NK-92 treated with Interleukin-12 subunit alpha and Interleukin-12 subunit beta, amount 100 ng/mL, for 24 hours (cell line): Measurements from ENCODE around the gene VCX2.
"Not testable (repeated sequence)": the region's sequence is repeated elsewhere in the genome, so short reads cannot be mapped to it uniquely, and the experiment has no call there.

Source experiments
- DNase-seq: peaks from one replicate; lab custom pipeline; 2025; lab: John Stamatoyannopoulos, UW

Gene VCX2

DNA sequence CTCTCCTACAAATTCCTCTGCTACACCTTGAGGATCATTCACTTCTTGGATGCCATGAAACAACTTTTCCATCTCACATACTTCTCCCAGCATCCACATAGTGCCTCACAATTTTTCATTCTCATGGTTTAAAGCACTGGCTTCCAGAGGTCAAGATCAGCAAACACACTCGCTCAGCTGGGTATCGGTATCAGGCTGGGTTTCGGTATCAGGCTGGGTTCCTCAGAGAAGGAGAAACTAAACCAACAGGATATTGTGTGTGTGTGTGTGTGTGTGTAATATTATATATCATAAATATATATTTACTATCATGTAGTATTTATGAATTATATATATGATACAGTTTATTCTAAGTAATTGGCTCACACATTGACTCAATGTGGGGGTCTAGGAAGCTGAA lies at the start of gene VCX2:
VCX2 (minus strand) TSS at position 99 of the 400 bp plus-strand sequence. CDS start 624 bp downstream, outside the sequence.
- not testable (repeated sequence) for DNase-seq

- no peak for DNase-seq
Observed at GRCh38 chrX:8204943-8205342, 33.9 kb upstream of the VCX2 start.

DNA sequence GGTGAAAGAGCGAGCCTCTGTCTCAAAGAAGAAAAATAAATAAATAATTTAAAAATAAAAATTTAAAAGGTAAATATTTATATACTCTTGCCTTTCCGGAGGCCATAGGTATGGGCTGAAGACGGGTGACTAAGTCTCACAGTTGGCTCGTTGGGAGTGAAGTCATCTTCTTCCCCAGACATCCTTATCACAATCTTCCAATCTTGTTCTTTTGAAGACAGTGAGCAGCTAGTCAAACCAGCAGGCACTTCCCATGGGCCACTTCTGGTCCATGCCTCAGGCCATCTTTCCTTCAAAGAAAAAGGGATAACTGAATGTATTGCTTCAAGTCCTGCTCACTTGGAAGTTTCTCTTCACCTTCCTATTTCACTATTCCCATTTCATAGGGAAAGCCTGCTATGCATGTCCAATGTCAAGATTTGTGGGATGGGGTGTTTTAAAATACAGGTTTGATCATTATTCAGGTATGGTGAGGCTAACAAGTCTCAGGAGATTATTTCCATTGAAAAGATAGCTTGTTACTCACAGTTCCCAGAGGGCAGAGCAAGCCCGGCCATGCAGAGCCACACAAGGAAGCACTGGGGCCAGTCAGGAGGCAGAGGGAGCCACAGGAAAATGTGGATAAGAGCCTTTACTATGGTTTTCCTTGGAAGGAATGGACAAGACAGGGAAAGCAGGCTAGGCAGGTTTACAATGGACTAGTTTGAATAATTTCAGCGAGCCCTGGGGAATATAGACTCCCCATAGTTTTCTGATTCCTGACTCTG lies 33.3 kb upstream of the VCX2 start:
- no peak for DNase-seq

DNA sequence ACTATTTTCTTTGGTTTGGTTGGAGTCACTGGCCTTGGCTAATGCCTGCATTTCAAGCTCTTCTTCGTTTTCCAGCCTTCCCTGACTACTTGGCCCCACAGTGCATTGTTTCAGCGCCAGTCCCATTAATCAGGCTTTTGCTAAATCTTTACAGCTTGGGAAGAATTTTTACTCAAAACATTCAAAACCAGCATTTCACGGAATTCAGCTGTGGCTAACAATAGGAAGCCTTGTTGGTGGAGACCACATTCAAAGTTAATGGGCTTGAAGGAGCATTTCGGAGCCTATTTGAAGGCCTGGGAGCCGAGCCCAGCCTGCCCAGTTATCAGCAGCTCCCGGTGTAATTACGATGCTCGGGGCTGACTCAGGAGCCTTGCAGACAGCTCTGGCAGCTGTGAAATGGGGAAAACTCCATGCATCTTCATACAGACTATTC lies 30.8 kb upstream of the VCX2 start:
- DNase-seq = no peak

DNA sequence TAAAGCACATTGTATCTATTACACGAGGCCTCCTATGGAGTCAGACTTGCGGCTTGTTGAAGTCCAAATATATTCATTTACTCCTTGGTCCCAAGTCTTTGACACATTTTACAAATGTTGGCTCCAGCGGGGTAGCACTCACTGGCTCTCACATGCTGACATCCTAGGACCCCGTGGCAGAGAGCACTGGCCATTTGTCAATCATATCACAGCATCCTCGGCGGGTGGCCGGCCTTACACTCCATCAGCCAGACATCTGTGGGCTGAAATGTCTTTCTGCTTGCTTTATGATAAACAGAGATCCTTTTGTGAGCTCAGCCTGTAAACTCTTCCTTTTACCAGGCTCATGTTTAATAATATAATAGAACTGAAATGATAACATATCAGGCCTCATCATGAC lies 25.7 kb upstream of the VCX2 start:
- DNase-seq = no peak

DNA sequence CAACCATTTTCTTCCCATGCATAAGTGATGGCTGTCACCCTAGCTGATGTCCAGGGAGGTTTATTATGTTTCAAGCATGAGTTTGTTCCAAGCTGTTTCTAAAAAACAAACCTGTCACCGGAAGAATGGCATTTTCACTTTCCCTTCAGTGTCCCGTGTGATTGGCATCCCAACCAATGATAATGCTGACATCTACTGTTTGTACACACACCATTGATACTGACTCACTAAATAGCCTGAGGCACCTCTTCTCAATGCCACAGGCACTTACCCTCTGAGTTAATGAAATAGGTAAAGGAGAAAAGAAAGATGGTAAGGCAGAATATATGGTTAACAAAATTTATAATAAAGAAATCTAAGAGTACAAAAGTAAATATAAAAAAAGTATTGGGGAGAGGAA lies 23.1 kb upstream of the VCX2 start:
- no peak for DNase-seq

GRCh38 chrX:8192276-8192675 lies 21.2 kb upstream of the VCX2 start:
- DNase-seq = no peak

DNA sequence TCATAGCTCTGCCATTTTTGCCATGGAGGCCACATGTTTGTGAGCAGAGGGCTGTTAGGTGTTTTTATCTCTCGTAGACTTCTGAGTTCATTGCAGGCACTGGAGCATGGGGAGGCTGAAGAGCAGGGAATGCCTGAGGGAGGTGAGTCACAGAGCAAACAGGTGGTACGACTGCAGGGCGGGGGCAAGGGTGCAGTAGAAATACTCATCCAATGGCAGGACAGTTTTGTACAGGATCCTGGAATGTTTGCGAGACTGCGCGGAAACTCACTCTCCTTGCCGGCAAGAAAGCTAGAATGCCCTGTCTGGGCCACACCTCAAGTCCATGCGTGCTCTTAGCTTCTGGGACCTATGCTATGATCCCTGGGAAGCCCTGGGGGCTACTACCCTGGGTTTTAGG lies 20.0 kb upstream of the VCX2 start:
- DNase-seq = no peak

DNA sequence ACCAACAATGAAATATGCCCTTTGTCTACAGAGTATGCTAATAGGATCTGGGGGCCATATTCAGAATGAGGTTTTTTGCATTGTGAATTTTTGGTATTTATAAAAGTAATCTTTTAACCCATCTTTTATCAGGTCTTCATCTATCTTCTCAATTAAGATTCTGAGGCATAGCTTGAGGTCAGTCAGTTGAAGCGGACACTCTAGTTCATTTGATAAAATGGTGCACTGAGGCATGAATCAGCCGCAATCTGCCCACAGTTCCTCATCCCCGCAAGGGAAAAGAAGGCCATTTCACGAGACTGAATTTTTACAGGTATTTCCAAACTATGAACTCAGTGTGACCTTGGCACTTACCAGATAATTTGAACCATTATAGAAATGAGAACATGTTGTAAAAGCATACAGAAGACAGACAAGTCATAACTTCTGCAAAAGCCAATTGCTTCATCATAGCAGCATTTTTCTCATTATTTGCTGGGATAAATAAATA lies 19.3 kb upstream of the VCX2 start:
- no peak for DNase-seq

DNA sequence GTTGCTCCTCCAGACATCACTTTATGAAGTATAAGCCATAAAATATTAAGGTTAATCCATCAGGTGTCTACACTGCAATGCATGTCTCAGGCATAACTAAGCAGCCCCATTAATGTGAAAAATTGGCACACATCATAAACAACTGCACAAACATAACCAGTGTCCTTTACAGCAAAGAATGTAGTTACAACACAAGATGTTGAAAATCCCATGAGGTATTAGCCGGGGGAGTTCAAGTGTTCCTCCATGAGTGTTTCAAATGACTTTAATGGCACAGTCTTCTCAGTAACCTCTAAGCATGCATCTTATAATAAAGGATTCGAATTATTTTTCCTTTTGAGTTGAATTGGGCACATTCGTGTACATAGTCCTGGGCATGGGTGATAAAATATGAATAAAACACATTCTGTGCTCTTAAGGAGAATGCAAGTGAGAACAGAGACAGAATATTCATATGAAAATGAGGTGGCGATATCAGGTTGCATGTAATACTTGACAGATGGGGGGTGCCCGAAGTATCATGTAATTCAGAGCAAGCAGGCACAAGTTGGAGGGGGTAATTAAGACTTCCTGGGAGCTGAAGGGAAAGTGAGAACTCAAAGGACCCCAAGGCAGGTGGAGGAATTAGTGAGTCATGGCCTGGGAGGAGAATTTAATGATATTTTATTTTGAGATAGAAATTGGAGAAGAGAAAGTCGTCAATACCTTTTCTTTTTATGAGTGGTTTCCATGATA lies 18.2 kb upstream of the VCX2 start:
- no peak for DNase-seq

DNA sequence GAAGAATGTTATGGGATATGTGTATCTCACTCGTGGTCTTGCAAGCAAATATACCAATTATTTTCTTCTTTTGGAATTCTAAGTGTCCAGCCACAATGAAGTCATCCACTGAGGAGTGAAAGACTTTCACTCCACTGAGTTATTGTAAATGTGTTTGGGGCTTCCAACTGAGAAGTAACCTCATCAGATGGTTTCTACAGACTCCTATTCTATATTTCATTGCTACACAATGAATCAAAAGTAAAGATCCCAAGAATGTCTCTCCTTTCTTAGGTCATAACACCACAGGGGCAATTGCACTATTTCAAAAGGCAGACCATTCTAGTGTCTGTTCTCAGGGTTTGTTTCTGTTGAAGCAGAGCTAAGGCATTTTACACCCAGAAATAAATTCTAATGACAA lies 12.3 kb upstream of the VCX2 start:
- no peak for DNase-seq

DNA sequence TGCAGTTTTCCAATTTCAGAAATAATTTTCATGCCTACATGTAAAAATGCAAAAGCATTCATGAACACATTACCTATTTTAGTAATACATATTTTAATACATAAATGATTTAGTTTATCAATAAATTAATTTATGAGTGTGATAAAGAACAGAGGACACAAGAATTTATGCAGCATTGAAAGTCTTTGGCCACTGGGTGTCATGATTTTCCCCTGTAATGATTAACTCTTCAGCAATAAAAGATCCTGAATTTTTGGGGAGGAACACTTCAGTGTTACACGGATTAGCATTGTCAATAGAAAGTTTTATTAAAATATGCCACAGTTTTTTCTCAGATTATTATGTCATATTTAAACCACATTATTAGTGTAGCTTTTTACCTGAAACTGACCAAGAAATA lies 8.6 kb upstream of the VCX2 start:
- DNase-seq = no peak

DNA sequence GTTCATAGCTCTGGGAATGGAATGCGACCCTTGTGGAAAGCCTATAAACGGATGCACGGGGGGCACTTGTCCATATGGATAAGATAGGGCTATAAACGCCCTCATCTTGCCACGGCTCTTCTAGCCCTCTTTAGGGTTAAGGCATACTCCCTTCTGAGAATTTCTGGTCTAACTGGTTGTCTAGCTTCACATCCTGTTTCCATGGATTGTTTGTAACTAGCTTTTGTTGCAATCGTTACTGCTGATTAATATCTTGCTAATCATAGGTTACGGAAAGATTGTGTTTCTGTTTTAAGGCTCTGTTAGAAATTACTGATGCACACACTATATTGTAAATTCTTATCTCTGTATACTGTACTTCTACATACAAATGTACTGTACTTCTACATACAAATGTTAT lies 17.1 kb downstream of the VCX2 start:
- DNase-seq = not testable (repeated sequence)

DNA sequence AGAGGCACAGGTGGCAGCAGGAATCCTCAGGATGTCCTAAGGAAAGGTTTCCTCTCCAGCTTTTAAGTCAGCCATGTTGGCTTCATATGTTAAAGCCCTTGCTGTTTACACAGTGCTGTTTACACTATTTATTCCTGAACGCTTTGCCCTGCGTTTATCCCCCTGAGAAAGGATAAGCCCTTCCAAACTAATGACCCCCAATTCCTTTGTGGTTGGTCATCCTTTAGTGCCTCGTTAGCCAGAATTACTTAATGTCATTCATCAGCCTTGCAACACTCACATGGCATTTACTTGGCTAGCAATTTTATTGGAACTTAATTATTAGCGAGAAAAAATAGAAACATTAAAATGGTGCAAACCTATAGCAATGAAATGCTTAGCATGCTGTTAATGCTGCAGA lies 23.8 kb downstream of the VCX2 start:
- DNase-seq = no peak

DNA sequence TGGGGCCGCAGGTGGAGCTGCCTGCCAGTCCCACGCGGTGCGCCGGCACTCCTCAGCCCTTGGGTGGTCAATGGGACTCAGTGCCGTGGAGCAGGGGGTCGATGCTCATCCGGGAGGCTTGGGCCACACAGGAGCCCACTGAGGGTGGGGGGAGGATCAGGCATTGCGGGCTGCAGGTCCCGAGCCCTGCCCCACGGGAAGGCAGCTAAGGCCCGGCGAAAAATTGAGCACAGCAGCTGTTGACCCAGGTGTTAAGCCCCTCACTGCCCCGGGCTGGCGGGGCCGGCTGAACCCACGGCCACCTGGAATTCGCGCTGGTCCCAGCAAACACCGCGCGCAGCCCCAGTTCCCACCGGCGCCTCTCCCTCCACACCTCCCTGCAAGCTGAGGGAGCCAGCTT lies 26.1 kb downstream of the VCX2 start:
- no peak for DNase-seq

- DNase-seq = no peak
Observed at GRCh38 chrX:8141896-8142295, 29.2 kb downstream of the VCX2 start.

- no peak for DNase-seq
Observed at GRCh38 chrX:8140986-8141744, 29.9 kb downstream of the VCX2 start.

DNA sequence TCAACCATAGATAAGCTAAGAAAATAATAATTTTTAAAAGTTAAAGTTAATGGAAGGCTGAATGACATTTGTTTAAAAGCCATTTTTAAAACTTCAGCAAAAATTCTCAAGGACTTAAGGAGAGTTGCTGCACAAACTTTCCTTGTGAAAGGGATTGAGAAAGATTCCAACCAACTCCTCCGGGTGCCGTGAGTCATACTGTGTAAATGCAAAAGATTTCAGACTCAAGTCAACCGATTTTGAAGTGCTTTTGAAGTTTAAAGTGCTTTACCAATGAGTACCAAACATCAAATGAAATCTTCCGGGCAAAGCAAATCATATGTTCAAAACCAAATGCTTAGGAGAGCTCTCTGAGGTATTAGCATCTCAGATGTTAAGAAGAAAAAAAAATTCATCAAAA lies 31.4 kb downstream of the VCX2 start:
- DNase-seq = no peak

DNA sequence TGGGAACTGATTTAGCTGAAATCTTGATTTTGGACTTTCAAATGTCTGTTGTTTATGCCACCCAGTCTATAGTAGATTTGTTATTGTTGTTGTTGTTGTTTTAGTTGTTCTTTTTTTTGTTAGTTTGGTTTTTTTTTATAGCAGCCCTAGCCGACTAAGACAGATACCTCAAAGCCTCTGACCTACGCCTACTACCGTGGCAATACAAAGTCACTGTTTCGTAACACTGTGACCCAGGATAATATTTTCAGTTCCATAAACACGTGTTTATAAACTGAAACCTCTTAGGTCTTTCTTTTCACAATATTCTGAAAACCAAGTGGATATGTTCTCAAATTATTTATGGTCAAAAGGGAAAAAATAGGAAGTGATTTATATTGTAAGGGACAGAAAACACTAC lies 32.8 kb downstream of the VCX2 start:
- no peak for DNase-seq

DNA sequence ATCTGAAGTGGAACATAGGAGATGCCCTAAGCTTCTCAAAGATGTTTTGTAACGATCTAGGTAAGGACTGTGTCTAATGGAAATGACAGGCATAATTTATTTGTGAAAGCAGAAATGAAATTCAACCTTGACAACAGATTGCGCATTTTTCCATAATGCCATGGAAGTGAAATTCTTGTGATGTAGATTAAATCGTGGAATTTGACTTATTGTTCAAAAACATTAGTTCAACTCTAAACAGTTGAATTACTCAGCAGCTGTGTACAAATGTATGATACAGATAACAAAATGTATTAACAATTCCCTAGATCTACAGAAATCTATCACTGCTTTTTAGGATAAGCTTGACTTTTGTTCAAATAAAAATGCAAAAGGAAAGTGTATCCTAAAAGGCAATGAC lies 44.4 kb downstream of the VCX2 start:
- no peak for DNase-seq

DNA sequence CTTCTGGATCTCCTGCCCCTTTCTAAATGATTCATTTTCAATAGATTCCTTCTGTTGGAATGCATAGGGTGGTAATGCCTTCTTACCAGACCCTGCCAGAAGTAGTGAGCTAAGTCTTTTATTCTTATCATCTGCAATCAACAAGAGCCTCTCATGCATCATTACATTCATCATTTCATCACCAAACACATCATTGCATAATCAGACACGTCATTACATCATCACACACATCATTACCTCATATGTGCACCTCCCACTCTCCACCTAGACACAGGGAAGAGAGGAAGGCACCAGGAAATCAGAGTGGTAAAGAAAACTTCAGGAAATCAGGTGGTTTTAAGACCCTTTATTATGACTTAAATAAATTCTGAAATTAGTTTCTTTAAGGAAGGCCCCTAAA lies 45.0 kb downstream of the VCX2 start:
- DNase-seq = no peak

GRCh38 chrX:8125566-8125965 lies 45.5 kb downstream of the VCX2 start:
- DNase-seq = no peak

- no peak for DNase-seq
Observed at GRCh38 chrX:8122538-8122937, 48.5 kb downstream of the VCX2 start.
